Osteoblast (primary cell): ENCODE measurements around the gene PDCD6IP. TPM values are rescaled to one million over a fixed set of nuclear protein-coding genes. Genes with fewer than 3 reads are reported as not detected.

ENCODE experiments used
- DNase-seq: peaks from one replicate; pipeline ENCODE4 v3.0.0; 2011; ENCODE audit warnings: low spot score, mixed read lengths; ENCODE audit not compliant: insufficient read length; ENCODE audit errors: missing footprints
- H2AFZ ChIP-seq: 2 replicates; pipeline ENCODE4 v1.6.0; 2011; ENCODE audit warnings: mild to moderate bottlenecking, low read length
- H3K27ac ChIP-seq: 2 replicates; pipeline ENCODE4 v1.5.1; 2011; ENCODE audit warnings: mild to moderate bottlenecking, low read depth, low read length, moderate library complexity
- H3K27me3 ChIP-seq: 2 replicates; pipeline ENCODE4 v1.6.0; 2012; ENCODE audit warnings: mild to moderate bottlenecking, control low read depth, inconsistent platforms, low read length, moderate library complexity; ENCODE audit not compliant: insufficient read depth
- H3K36me3 ChIP-seq: 2 replicates; pipeline ENCODE4 v1.5.1; 2011; ENCODE audit warnings: mild to moderate bottlenecking, low read length, control low read depth, moderate library complexity; ENCODE audit not compliant: insufficient read depth
- H3K4me1 ChIP-seq: 2 replicates; pipeline ENCODE4 v1.5.1; 2011; ENCODE audit warnings: mild to moderate bottlenecking, low read length, control low read depth, moderate library complexity; ENCODE audit not compliant: insufficient read depth
- H3K4me2 ChIP-seq: 2 replicates; pipeline ENCODE4 v1.6.0; 2011; ENCODE audit warnings: mild to moderate bottlenecking, low read length; ENCODE audit not compliant: insufficient read depth
- H3K4me3 ChIP-seq: fragments of 200-600 bp; sonication (generic); 3 replicates; pipeline ENCODE4 v1.5.1; 2012; ENCODE audit warnings: mild to moderate bottlenecking, low read length, inconsistent platforms; ENCODE audit not compliant: insufficient read depth
- H3K79me2 ChIP-seq: 2 replicates; pipeline ENCODE4 v1.6.0; 2012; ENCODE audit warnings: mild to moderate bottlenecking, low read length, control low read depth, inconsistent platforms; ENCODE audit not compliant: insufficient read depth
- H3K9me3 ChIP-seq: 2 replicates; pipeline ENCODE4 v1.5.1; 2011; ENCODE audit warnings: low read depth, low read length, control low read depth
- H4K20me1 ChIP-seq: 2 replicates; pipeline ENCODE4 v1.6.0; 2012; ENCODE audit warnings: mild to moderate bottlenecking, low read length, control low read depth; ENCODE audit not compliant: insufficient read depth
- total RNA-seq: library from RNA; depleted of rRNA; stranded (reverse); fragments of >200 nt; gene quantifications from 2 replicates; pipeline ENCODE4 v1.2.3, GENCODE V29; 2012
- TF ChIP-seq, protein P1 (sequence below): IDR thresholded peaks from 2 replicates; pipeline ENCODE4 v1.5.1; 2011; ENCODE audit warnings: mild to moderate bottlenecking, low read depth, low read length, moderate library complexity; ENCODE audit errors: extremely low read depth

PDCD6IP gene
- total RNA-seq, 1 donor: 283 TPM

DNA sequence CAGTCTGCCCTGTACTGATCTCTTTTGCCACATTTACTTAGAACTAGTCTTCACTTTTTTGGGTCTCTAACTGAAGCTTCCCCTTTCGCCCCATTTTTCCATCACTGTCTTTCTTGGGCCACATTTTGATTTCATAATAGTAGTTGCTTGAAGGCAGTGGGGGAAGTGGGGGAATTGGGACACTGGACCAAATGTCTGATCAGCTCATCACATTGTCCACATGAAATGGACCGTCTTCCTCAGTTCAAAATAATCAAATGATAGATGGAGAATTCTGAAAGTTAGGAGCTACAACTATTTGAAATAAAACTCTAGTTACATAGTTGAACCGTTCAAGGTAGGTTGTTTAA, 747 bp downstream of the PDCD6IP start:
- H4K20me1 ChIP-seq: peaks cover 29% of the 10 kb centered on the region
- peaks cover 32% of the 10 kb centered on the region for H3K4me1 ChIP-seq
- H2AFZ ChIP-seq: peak overlapping the region; percentile 99
- H3K9me3 ChIP-seq: no peaks in the 10 kb centered on the region
- H3K27me3 ChIP-seq: no peaks in the 10 kb centered on the region
- DNase-seq: peak; percentile 62
- H3K79me2 ChIP-seq: peaks cover 73% of the 10 kb centered on the region
- H3K36me3 ChIP-seq: peaks cover 16% of the 10 kb centered on the region
- TF ChIP-seq, protein P1, sequence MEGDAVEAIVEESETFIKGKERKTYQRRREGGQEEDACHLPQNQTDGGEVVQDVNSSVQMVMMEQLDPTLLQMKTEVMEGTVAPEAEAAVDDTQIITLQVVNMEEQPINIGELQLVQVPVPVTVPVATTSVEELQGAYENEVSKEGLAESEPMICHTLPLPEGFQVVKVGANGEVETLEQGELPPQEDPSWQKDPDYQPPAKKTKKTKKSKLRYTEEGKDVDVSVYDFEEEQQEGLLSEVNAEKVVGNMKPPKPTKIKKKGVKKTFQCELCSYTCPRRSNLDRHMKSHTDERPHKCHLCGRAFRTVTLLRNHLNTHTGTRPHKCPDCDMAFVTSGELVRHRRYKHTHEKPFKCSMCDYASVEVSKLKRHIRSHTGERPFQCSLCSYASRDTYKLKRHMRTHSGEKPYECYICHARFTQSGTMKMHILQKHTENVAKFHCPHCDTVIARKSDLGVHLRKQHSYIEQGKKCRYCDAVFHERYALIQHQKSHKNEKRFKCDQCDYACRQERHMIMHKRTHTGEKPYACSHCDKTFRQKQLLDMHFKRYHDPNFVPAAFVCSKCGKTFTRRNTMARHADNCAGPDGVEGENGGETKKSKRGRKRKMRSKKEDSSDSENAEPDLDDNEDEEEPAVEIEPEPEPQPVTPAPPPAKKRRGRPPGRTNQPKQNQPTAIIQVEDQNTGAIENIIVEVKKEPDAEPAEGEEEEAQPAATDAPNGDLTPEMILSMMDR: no peak
- H3K4me3 ChIP-seq: peak overlapping the region; percentile 94
- H3K4me2 ChIP-seq: peak overlapping the region; percentile 99
- H3K27ac ChIP-seq: peak overlapping the region; percentile 93

DNA sequence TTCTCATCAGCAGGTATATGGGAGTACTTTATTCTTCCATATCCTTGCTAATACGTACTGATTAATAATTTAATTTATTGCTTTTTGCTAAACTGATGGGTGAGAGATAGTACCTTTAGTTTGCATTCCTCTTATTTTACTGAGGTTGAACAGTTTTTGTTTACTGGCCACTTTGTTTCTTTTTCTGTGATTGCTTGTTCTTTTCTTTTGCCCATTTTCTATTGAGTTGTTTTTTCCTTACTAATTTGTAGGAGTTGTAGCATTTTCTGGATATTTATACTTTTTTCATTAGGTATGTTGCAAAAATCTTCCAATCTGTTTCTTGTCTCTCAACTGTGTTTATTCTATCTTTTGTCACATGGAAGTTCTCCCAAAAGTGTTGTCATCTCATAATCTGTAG, 4.8 kb downstream of the PDCD6IP start:
- TF ChIP-seq, protein P1: no peak
- H3K36me3 ChIP-seq: peaks cover 16% of the 10 kb centered on the region
- H3K79me2 ChIP-seq: peaks cover 97% of the 10 kb centered on the region
- H3K27me3 ChIP-seq: no peaks in the 10 kb centered on the region
- peaks cover 60% of the 10 kb centered on the region for H4K20me1 ChIP-seq
- no peak overlapping the region for H3K27ac ChIP-seq
- H3K9me3 ChIP-seq: no peaks in the 10 kb centered on the region
- no peak overlapping the region for H2AFZ ChIP-seq
- H3K4me1 ChIP-seq: peaks cover 24% of the 10 kb centered on the region
- DNase-seq: no peak
- no peak overlapping the region for H3K4me2 ChIP-seq
- H3K4me3 ChIP-seq: no peak overlapping the region

DNA sequence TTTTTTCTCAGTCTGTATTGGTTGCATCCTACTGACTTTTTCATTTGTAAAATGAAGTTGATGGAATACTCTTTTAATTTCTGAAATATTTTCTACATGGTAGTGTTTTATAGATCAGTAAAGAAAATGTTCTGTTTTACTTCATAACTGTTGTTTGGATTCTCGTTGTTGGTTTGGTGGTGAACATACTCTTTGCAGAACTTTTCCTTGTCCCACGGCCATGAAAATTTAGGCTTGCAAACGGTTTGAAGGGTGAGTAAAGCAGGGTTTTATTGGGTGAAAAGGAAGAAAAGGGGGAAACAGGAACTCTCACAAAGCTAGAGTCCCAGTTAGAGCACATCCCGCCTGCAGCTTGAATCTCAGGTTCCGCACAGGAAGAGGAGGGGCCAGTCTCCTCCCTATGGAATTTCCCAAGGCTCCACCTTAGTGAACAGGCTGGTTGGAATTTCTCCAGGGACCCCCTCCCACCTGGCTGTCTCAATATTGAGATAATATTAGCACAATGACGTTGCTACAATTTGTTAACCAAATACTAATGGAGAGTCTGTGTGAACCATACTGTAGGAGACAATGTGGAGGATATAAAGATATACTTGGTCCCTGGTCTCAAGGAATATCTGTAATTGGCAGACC, 5.6 kb downstream of the PDCD6IP start:
- Histone ChIP-seq H3K4me2 (no peak overlapping the region), H4K20me1 (peaks cover 67% of the 10 kb centered on the region)

DNA sequence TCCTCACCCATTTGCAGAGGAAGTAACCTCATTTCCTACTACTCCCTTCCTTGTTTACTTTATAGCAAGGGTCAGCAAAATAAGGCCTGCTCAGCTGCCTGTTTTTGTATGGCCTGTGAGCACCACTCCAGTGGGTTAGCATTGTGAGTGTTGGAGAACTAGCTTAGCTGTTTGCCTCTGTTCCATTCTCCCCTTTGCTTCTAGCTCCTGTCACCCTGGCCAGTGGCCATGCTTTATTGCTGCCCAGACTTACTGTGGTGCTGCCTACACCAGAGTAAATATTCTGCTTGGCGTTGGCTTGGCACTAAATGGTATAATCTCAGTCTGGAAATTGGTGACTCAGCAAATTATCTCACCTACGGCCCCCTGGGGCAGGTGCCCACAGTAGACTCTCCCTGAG, 8.8 kb downstream of the PDCD6IP start:
- Histone ChIP-seq H3K27me3 (no peaks in the 10 kb centered on the region), H3K27ac (no peak overlapping the region), H4K20me1 (peaks cover 76% of the 10 kb centered on the region), H3K4me3 (no peak overlapping the region), H3K9me3 (no peaks in the 10 kb centered on the region), H2AFZ (no peak overlapping the region), H3K4me2 (no peak overlapping the region), H3K4me1 (peaks cover 3% of the 10 kb centered on the region), H3K36me3 (peaks cover 12% of the 10 kb centered on the region), H3K79me2 (peaks cover 97% of the 10 kb centered on the region)
- TF ChIP-seq, protein P1: no peak
- DNase-seq: no peak

More for the DNA sequence above, 5.6 kb downstream of the PDCD6IP start:
- peaks cover 16% of the 10 kb centered on the region for H3K36me3 ChIP-seq
- H3K4me3 ChIP-seq: no peak overlapping the region
- no peaks in the 10 kb centered on the region for H3K27me3 ChIP-seq
- TF ChIP-seq, protein P1: no peak
- H2AFZ ChIP-seq: no peak overlapping the region
- no peak for DNase-seq
- no peaks in the 10 kb centered on the region for H3K9me3 ChIP-seq
- peaks cover 97% of the 10 kb centered on the region for H3K79me2 ChIP-seq
- peaks cover 24% of the 10 kb centered on the region for H3K4me1 ChIP-seq
- no peak overlapping the region for H3K27ac ChIP-seq
